GM23338 (cell line): Measurements from ENCODE around the gene S100A16. TPM values are rescaled to one million over a fixed set of nuclear protein-coding genes. Genes with fewer than 3 reads are reported as not detected.

Experiments used
- polyA plus RNA-seq: library from polyadenylated mRNA; unstranded; fragments of >200 nt; fragmentation: Nextera tagmentation; extraction: Ambion mirVana; gene quantifications from 2 replicates; pipeline ENCODE4 v1.2.1, GENCODE V29; 2016
- total RNA-seq: library from RNA; depleted of rRNA; stranded (reverse); fragments of >200 nt; shearing (Covaris generic); gene quantifications from 2 replicates; pipeline ENCODE4 v1.2.3, GENCODE V29; 2014; rRNA removed

S100A16 gene
- total and polyA plus RNA-seq, 2 experiments from 2014 or later, result 13.0 to 20.4 TPM

Other genes with a start within 250 kb of the S100A16 start
- not detected in 2 replicates for gene S100A12, start 237.5 kb downstream of the S100A16 start, total RNA-seq
- gene S100A12, start 237.5 kb downstream of the S100A16 start, polyA plus RNA-seq, result not detected in 2 replicates
- not detected in 2 replicates for gene S100A8, start 222.1 kb downstream of the S100A16 start, total RNA-seq
- gene S100A8, start 222.1 kb downstream of the S100A16 start, polyA plus RNA-seq, result not detected in 2 replicates
- not detected in 2 replicates for gene S100A7A, start 196.6 kb downstream of the S100A16 start, total RNA-seq
- gene S100A7A, start 196.6 kb downstream of the S100A16 start, polyA plus RNA-seq, result not detected in 2 replicates
- gene S100A7, start 152.5 kb downstream of the S100A16 start, total RNA-seq, result not detected in 2 replicates
- not detected in 2 replicates for gene S100A7, start 152.5 kb downstream of the S100A16 start, polyA plus RNA-seq
- gene S100A6, start 77.1 kb downstream of the S100A16 start, total RNA-seq, result 7.3 and 9.4 TPM in 2 replicates
- 77.5 and 98.0 TPM in 2 replicates for gene S100A6, start 77.1 kb downstream of the S100A16 start, polyA plus RNA-seq
- not detected in 2 replicates for gene S100A5, start 72.2 kb downstream of the S100A16 start, total RNA-seq
- gene S100A5, start 72.2 kb downstream of the S100A16 start, polyA plus RNA-seq, result 0.47 TPM in 1 of 2 replicates, not detected in the other
- 8.2 and 14.2 TPM in 2 replicates for gene S100A4, start 67.3 kb downstream of the S100A16 start, total RNA-seq
- 34.6 and 36.0 TPM in 2 replicates for gene S100A4, start 67.3 kb downstream of the S100A16 start, polyA plus RNA-seq
- not detected in 2 replicates for gene S100A3, start 63.9 kb downstream of the S100A16 start, total RNA-seq
- gene S100A3, start 63.9 kb downstream of the S100A16 start, polyA plus RNA-seq, result not detected in 2 replicates
- 0.66 TPM in 1 of 2 replicates, not detected in the other for gene S100A2, start 47.3 kb downstream of the S100A16 start, total RNA-seq
- gene S100A2, start 47.3 kb downstream of the S100A16 start, polyA plus RNA-seq, result 0.89 and 1.1 TPM in 2 replicates
- gene S100A14, start 3.2 kb upstream of the S100A16 start, total RNA-seq, result 0.28 TPM in 1 of 2 replicates, not detected in the other
- 0.53 and 0.64 TPM in 2 replicates for gene S100A14, start 3.2 kb upstream of the S100A16 start, polyA plus RNA-seq
- 32.7 and 35.3 TPM in 2 replicates for gene S100A13, start 14.4 kb upstream of the S100A16 start, total RNA-seq
- gene S100A13, start 14.4 kb upstream of the S100A16 start, polyA plus RNA-seq, result 165 and 182 TPM in 2 replicates
- gene S100A1, start 15.3 kb upstream of the S100A16 start, total RNA-seq, result 0.66 TPM in 1 of 2 replicates, not detected in the other
- 0.13 TPM in 1 of 2 replicates, not detected in the other for gene S100A1, start 15.3 kb upstream of the S100A16 start, polyA plus RNA-seq
- 68.9 and 73.4 TPM in 2 replicates for gene CHTOP, start 20.9 kb upstream of the S100A16 start, total RNA-seq
- gene CHTOP, start 20.9 kb upstream of the S100A16 start, polyA plus RNA-seq, result 86.6 and 97.8 TPM in 2 replicates
- gene SNAPIN, start 45.6 kb upstream of the S100A16 start, total RNA-seq, result 25.6 and 28.1 TPM in 2 replicates
- gene SNAPIN, start 45.6 kb upstream of the S100A16 start, polyA plus RNA-seq, result 43.7 and 48.5 TPM in 2 replicates
- gene ILF2, start 57.9 kb upstream of the S100A16 start, total RNA-seq, result 314 and 337 TPM in 2 replicates
- 204 and 214 TPM in 2 replicates for gene ILF2, start 57.9 kb upstream of the S100A16 start, polyA plus RNA-seq
- 8.5 and 9.0 TPM in 2 replicates for gene NPR1, start 65.6 kb upstream of the S100A16 start, total RNA-seq
- 3.3 and 3.7 TPM in 2 replicates for gene NPR1, start 65.6 kb upstream of the S100A16 start, polyA plus RNA-seq
- 51.3 and 51.5 TPM in 2 replicates for gene INTS3, start 114.9 kb upstream of the S100A16 start, total RNA-seq
- gene INTS3, start 114.9 kb upstream of the S100A16 start, polyA plus RNA-seq, result 21.5 and 22.7 TPM in 2 replicates
- gene SLC27A3, start 162.3 kb upstream of the S100A16 start, total RNA-seq, result 18.8 and 24.2 TPM in 2 replicates
- gene SLC27A3, start 162.3 kb upstream of the S100A16 start, polyA plus RNA-seq, result 26.3 and 27.1 TPM in 2 replicates